ENCODE measurements around the gene TMEM107. TPM values are rescaled to one million over a fixed set of nuclear protein-coding genes. Genes with fewer than 3 reads are reported as not detected.

Gene TMEM107
- total RNA-seq, 1 donor from 2014 or later = 1.6 TPM

DNA sequence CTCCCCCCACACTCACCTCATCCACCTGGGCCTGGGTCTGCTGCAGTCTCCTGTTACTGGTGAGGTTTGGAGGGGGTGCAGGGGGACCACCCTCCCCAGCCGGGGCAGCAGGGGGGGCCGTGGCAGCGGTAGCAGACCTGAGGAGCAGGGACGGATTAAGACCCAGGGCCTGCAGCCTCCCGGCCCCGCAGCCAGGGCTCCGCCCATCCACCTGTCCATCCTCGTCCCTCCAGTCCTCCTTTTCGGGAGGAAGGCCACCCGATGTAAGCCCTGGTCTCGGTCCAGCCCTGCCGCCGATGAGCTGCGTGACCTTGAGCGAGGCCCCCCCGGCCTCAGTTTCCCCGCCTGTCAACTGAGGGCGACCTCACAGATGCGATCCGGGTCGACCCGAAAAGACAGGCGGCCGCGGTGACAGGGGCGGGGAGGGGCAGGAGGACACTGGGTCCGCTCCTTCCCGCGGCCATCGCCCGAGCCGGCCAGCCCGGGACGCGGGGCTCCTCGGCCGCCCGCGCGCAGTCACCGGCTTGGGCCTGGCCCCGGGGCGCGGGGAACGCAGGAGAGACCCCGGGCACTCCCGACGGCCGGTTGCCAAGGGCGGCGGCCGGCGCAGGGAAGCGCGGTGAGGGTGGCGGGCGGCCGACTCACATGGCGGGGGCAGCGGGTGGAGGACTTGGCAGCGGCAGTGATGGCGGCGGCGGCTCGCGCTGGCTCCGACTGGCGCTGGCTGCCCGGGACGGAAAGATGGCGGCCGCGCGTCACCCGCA, 13.8 kb downstream of the TMEM107 start, which contains the start of gene VAMP2:
Gene VAMP2 (minus strand): TSS at position 716 of the 764 bp plus-strand sequence. CDS start 69 bp downstream, at position 647.
- DNase-seq (ENCODE audit: low spot score in 2 of 2) = peak in 1 of 2 donors; percentile 92
- peaks cover 21 to 42% of the 10 kb centered on the region in 2 donors for H3K4me1 ChIP-seq
- TF ChIP-seq, protein P1, sequence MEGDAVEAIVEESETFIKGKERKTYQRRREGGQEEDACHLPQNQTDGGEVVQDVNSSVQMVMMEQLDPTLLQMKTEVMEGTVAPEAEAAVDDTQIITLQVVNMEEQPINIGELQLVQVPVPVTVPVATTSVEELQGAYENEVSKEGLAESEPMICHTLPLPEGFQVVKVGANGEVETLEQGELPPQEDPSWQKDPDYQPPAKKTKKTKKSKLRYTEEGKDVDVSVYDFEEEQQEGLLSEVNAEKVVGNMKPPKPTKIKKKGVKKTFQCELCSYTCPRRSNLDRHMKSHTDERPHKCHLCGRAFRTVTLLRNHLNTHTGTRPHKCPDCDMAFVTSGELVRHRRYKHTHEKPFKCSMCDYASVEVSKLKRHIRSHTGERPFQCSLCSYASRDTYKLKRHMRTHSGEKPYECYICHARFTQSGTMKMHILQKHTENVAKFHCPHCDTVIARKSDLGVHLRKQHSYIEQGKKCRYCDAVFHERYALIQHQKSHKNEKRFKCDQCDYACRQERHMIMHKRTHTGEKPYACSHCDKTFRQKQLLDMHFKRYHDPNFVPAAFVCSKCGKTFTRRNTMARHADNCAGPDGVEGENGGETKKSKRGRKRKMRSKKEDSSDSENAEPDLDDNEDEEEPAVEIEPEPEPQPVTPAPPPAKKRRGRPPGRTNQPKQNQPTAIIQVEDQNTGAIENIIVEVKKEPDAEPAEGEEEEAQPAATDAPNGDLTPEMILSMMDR (IDR thresholded peaks at IDR 0.05) = no peak

GRCh38 chr17:8161289-8162232, 14.6 kb downstream of the TMEM107 start:
- Histone ChIP-seq H3K9me3 (no peaks in the 10 kb centered on the region), H3K27me3 (no peaks in the 10 kb centered on the region), H3K4me1 (peaks cover 21 to 47% of the 10 kb centered on the region in 2 donors), H3K27ac (peak overlapping the region; percentile 99 to 100), H3K4me3 (peak overlapping the region; percentile 91 to 100), H3K36me3 (peaks cover 15 to 23% of the 10 kb centered on the region in 2 donors)
- TF ChIP-seq, protein P1 (IDR thresholded peaks at IDR 0.05) = no peak
- intact Hi-C loops (cut with DNase I) = loop anchor here (2.0 kb wide), 1 partner anchor 25 kb away; no protein-coding TSS in a partner anchor
- DNase-seq (ENCODE audit: low spot score in 2 of 2) = no peak

More for the DNA sequence above, 13.8 kb downstream of the TMEM107 start, which contains the start of gene VAMP2:
- Histone ChIP-seq H3K9me3 (no peaks in the 10 kb centered on the region), H3K4me3 (peak within 1 kb of the TSS; percentile 91 to 100), H3K27ac (peak within 1 kb of the TSS; percentile 99 to 100), H3K27me3 (no peaks in the 10 kb centered on the region), H3K36me3 (peaks cover 15 to 23% of the 10 kb centered on the region in 2 donors)
- intact Hi-C loops (cut with DNase I) = loop anchor here (2.0 kb wide), 1 partner anchor 24 kb away; no protein-coding TSS in a partner anchor

DNA sequence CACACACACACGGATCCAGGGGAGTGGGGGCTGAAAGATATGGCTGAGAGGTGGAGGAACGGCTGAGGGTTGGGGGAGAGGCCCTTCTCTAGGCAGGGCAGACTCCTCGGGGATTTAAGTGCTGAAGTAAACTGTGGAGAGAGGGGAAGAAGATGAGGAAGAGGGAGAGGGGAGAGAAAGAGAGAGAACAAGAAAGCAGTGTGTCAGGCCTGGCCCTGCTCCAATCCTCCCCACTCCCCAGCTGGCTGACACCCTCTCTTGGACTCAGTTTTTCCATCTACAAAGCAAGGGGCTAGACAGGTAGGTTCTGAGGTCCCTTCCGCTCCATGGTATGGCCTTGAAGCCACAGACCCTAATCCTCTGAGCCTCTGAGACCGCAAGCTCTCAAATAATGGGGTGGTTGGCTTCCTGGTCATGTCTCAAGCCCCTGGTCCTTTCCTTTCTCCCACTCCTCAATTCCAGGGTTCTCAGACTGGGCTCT, 15.4 kb downstream of the TMEM107 start:
- Histone ChIP-seq H3K27ac (peak overlapping the region; percentile 99 to 100), H3K4me1 (peaks cover 21 to 47% of the 10 kb centered on the region in 2 donors)

GRCh38 chr17:8160224-8160577, 16.0 kb downstream of the TMEM107 start:
- H3K4me3 ChIP-seq = no peak overlapping the region
- intact Hi-C loops (cut with DNase I) = loop anchor here (1.0 kb wide), 1 partner anchor 22 kb away; no protein-coding TSS in a partner anchor
- H3K4me1 ChIP-seq = peaks cover 21 to 47% of the 10 kb centered on the region in 2 donors
- H3K9me3 ChIP-seq = no peaks in the 10 kb centered on the region
- H3K36me3 ChIP-seq = peaks cover 20 to 23% of the 10 kb centered on the region in 2 donors
- TF ChIP-seq, protein P1 (IDR thresholded peaks at IDR 0.05) = no peak
- DNase-seq (ENCODE audit: low spot score in 2 of 2) = no peak
- H3K27me3 ChIP-seq = no peaks in the 10 kb centered on the region
- peak overlapping the region; percentile 99 to 100 for H3K27ac ChIP-seq

More for the DNA sequence above, 15.4 kb downstream of the TMEM107 start:
- Histone ChIP-seq H3K9me3 (no peaks in the 10 kb centered on the region), H3K36me3 (peaks cover 17 to 23% of the 10 kb centered on the region in 2 donors), H3K27me3 (no peaks in the 10 kb centered on the region), H3K4me3 (peak overlapping the region in 1 of 2 donors; percentile 100)
- DNase-seq (ENCODE audit: low spot score in 2 of 2) = no peak
- TF ChIP-seq, protein P1 (IDR thresholded peaks at IDR 0.05) = no peak
- intact Hi-C loops (cut with DNase I) = loop anchor here (1.0 kb wide), 1 partner anchor 22 kb away; no protein-coding TSS in a partner anchor

Measured in ascending aorta (tissue), 2 donors.